ENCODE measurements around the gene NF2. TPM values are rescaled to one million over a fixed set of nuclear protein-coding genes. Genes with fewer than 3 reads are reported as not detected.

Gene NF2
- total and polyA plus RNA-seq, 2 of the 8 experiments (the other 6 are each of a cell fraction or from before 2014, with no cell fraction given): 17.6 to 53.6 TPM

DNA sequence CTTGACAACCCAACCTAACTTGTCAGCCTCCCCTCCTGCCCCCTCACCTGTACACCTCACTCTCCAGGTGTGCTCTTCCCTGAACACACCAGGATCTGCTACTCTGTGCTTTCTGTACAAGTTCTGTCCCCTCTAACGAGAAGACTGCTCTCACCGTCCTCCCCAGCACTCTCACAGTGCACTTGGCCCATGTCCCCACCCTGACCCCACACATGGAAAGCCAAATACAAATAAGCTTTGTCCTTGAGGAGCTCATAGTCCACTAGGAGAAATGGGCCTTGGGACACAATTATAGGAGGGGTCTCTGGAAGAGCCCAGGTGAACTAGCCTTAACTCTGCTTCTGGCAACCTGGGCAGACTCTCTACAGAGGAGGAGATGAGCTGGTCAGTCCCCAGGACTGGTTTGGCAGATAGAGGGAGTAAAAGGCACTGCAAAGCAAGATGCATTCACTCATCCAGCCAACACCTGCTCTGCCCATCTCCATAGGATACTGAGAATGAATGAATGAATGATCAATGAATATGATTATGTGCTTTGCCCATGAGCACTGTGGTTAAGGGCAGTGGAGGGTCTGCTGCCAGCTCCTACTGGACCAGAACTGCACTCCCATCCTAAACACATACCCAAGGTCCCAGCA lies 32.4 kb upstream of the NF2 start (continued):
- TF ChIP-seq, protein P1, sequence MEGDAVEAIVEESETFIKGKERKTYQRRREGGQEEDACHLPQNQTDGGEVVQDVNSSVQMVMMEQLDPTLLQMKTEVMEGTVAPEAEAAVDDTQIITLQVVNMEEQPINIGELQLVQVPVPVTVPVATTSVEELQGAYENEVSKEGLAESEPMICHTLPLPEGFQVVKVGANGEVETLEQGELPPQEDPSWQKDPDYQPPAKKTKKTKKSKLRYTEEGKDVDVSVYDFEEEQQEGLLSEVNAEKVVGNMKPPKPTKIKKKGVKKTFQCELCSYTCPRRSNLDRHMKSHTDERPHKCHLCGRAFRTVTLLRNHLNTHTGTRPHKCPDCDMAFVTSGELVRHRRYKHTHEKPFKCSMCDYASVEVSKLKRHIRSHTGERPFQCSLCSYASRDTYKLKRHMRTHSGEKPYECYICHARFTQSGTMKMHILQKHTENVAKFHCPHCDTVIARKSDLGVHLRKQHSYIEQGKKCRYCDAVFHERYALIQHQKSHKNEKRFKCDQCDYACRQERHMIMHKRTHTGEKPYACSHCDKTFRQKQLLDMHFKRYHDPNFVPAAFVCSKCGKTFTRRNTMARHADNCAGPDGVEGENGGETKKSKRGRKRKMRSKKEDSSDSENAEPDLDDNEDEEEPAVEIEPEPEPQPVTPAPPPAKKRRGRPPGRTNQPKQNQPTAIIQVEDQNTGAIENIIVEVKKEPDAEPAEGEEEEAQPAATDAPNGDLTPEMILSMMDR (IDR thresholded peaks at IDR 0.05; ENCODE audit: control extremely low read depth in 1 of 3, insufficient read depth in 1 of 3, low read depth in 1 of 3, low read length in 3 of 3): no peak
- TF ChIP-seq CEBPB (IDR thresholded peaks at IDR 0.05; ENCODE audit: low read depth, low read length) (no peak), CHD1 (IDR thresholded peaks at IDR 0.05; ENCODE audit: low read depth, low read length) (no peak), MAFK (IDR thresholded peaks at IDR 0.05; ENCODE audit: low read depth, low read length) (no peak), JUN (IDR thresholded peaks at IDR 0.05; ENCODE audit: low read depth, low read length) (no peak), ZNF274 (IDR thresholded peaks at IDR 0.05; ENCODE audit: borderline replicate concordance, extremely low read depth, low read length) (no peak)
- TF ChIP-seq, protein P2, sequence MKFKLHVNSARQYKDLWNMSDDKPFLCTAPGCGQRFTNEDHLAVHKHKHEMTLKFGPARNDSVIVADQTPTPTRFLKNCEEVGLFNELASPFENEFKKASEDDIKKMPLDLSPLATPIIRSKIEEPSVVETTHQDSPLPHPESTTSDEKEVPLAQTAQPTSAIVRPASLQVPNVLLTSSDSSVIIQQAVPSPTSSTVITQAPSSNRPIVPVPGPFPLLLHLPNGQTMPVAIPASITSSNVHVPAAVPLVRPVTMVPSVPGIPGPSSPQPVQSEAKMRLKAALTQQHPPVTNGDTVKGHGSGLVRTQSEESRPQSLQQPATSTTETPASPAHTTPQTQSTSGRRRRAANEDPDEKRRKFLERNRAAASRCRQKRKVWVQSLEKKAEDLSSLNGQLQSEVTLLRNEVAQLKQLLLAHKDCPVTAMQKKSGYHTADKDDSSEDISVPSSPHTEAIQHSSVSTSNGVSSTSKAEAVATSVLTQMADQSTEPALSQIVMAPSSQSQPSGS (IDR thresholded peaks at IDR 0.05; ENCODE audit: low read length): no peak
